Activated CD4-positive, alpha-beta T cell treated with anti-CD3 and anti-CD28 coated beads, Interleukin-2, amount 10 ng/mL, durations not matched to agents 24 days and 14 days (primary cell): ENCODE data around the gene DISC1. TPM values are rescaled to one million over a fixed set of nuclear protein-coding genes. Genes with fewer than 3 reads are reported as not detected.
"Not testable (repeated sequence)": the region's sequence is repeated elsewhere in the genome, so short reads cannot be mapped to it uniquely, and the experiment has no call there.

Experiments used
- DNase-seq: peaks from one replicate; pipeline ENCODE4 v3.0.0; 2022
- H3K27ac Mint-ChIP-seq: one replicate; pipeline ENCODE4 v1.8.0; 2022; ENCODE audit warnings: mild to moderate bottlenecking, mixed read lengths
- H3K27me3 Mint-ChIP-seq: one replicate; pipeline ENCODE4 v1.8.0; 2022; ENCODE audit warnings: mixed read lengths
- H3K36me3 Mint-ChIP-seq: one replicate; pipeline ENCODE4 v1.8.0; 2022; ENCODE audit warnings: low read depth, mild to moderate bottlenecking, mixed read lengths
- H3K4me1 Mint-ChIP-seq: one replicate; pipeline ENCODE4 v1.8.0; 2021; ENCODE audit warnings: mixed read lengths
- H3K4me3 Mint-ChIP-seq: one replicate; pipeline ENCODE4 v1.8.0; 2022; ENCODE audit warnings: mild to moderate bottlenecking, moderate library complexity, mixed read lengths
- H3K9me3 Mint-ChIP-seq: one replicate; pipeline ENCODE4 v1.8.0; 2021; ENCODE audit warnings: mixed read lengths
- intact Hi-C: fragments of 100-400 bp; cut with micrococcal nuclease; formaldehyde crosslinking; loops from one replicate; pipeline ENCODE4 v1.15.1; 2023
- total RNA-seq: library from RNA; stranded (reverse); gene quantifications from 2 replicates; pipeline ENCODE4 v1.2.3, GENCODE V29; 2022

The DISC1 gene
- total RNA-seq, 1 donor from 2014 or later = 3.1 TPM

DNA sequence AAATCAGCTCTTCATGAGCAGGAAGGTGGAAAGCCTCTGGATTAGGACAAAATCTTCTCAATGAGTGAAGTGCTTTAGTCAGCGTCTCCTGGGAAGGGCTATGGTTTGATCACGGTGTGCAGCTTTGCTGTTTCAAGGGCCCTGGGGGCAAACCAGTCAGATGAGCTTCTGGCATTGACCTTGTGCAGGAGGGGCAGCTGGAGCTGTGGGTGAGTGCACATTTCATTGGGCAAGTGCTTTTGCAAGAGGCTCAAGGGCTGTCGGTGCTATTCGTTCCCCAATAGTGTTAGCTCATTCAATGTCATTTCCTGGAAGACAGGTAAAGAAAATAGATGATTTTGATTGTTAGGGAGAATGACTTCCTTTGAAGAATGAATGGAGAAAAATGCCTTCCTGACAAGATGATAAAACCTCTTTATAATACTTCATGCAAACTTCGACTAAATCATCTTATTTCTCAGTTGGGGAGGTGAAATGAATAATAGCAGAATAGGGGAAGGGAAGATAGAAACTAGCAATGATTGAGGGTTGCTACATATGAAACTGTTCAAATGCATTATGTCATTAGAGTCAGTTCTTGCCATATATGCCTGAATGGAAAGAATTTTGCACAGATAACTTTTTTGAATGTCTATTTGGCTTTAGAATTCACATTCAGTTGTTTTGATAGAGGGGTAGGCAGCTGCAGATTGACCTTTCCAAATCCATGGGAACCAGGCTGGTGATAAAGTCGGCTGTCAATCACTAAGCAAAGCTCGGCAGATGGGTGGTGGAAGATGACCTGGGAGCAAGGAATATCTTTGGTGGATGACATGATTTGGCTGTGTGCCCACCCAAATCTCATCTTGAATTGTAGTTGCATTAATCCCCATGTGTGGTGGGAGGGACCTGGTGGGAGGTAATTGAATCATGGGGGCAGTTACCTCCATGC is 12.9 kb upstream of the DISC1 start:
- intact Hi-C loops = loop anchor here (2.0 kb wide), 1 partner anchor 13 kb away; the partner anchor contains the start of gene DISC1
- DNase-seq = peak; percentile 69
- peak overlapping the region; percentile 79 for H3K4me3 Mint-ChIP-seq
- peaks cover 17% of the 10 kb centered on the region for H3K36me3 Mint-ChIP-seq
- peaks cover 14% of the 10 kb centered on the region for H3K27me3 Mint-ChIP-seq
- H3K9me3 Mint-ChIP-seq = peaks cover 31% of the 10 kb centered on the region
- peak overlapping the region; percentile 86 for H3K27ac Mint-ChIP-seq
- H3K4me1 Mint-ChIP-seq = peaks cover 45% of the 10 kb centered on the region

DNA sequence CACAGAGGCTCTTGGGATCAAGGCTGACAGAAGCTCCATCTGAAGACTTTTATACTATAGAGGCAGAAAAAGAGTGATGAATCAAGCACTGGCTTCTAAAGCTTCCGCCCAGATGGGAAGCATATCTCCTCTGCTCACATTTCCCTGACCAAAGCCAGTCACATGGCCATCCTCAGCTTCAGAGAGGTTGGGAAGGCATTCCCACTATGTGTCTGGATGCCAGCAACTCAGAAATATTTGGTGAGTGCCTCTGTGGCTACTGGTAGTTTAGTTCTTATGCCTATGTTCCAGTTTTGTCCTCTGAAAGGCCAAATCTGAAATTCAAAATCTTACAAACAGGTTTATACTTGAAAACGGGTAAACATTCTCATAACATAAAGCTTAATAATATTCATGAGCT is 9.9 kb upstream of the DISC1 start:
- peaks cover 31% of the 10 kb centered on the region for H3K9me3 Mint-ChIP-seq
- H3K27me3 Mint-ChIP-seq = peaks cover 30% of the 10 kb centered on the region
- H3K4me1 Mint-ChIP-seq = peaks cover 35% of the 10 kb centered on the region
- no peak for DNase-seq
- H3K4me3 Mint-ChIP-seq = no peak overlapping the region
- intact Hi-C loops = no loop called here
- no peak overlapping the region for H3K27ac Mint-ChIP-seq
- peaks cover 16% of the 10 kb centered on the region for H3K36me3 Mint-ChIP-seq

GRCh38 chr1:231618609-231619256 is 7.9 kb upstream of the DISC1 start:
- Mint-ChIP-seq H3K9me3 (peaks cover 42% of the 10 kb centered on the region), H3K36me3 (peaks cover 12% of the 10 kb centered on the region), H3K27me3 (peaks cover 47% of the 10 kb centered on the region), H3K27ac (no peak overlapping the region), H3K4me3 (no peak overlapping the region), H3K4me1 (peaks cover 14% of the 10 kb centered on the region)
- no peak for DNase-seq
- intact Hi-C loops = no loop called here

- H3K36me3 Mint-ChIP-seq = peaks cover 6% of the 10 kb centered on the region
- peaks cover 38% of the 10 kb centered on the region for H3K9me3 Mint-ChIP-seq
- peaks cover 9% of the 10 kb centered on the region for H3K4me1 Mint-ChIP-seq
- intact Hi-C loops = no loop called here
- no peak overlapping the region for H3K27ac Mint-ChIP-seq
- no peak overlapping the region for H3K4me3 Mint-ChIP-seq
- H3K27me3 Mint-ChIP-seq = peaks cover 49% of the 10 kb centered on the region
- no peak for DNase-seq
Observed at GRCh38 chr1:231619257-231619634, 7.3 kb upstream of the DISC1 start.

DNA sequence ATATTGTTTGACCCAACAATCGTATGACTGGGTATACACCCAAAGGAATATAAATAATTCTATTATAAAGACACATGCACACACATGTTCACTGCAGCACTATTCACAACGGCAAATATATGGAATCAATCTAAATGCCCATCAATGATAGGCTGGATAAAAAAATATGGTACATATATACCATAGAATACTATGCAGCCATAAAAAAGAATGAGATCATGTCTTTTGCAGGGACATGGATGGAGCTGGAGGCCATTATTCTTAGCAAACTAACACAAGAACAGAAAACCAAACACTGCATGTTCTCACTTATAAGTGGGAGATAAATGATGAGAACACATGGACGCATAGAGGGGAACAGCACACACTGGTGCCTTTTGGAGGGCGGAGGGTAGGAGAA is 1.5 kb upstream of the DISC1 start:
- DNase-seq, H3K27ac Mint-ChIP-seq, H3K4me3 Mint-ChIP-seq, H3K36me3 Mint-ChIP-seq: not testable (repeated sequence)
- Mint-ChIP-seq H3K4me1 (peaks cover 30% of the 10 kb centered on the region), H3K27me3 (peaks cover 43% of the 10 kb centered on the region), H3K9me3 (peaks cover 15% of the 10 kb centered on the region)
- intact Hi-C loops = loop anchor here (5.0 kb wide), 1 partner anchor 353 kb away; no protein-coding TSS in a partner anchor

DNA sequence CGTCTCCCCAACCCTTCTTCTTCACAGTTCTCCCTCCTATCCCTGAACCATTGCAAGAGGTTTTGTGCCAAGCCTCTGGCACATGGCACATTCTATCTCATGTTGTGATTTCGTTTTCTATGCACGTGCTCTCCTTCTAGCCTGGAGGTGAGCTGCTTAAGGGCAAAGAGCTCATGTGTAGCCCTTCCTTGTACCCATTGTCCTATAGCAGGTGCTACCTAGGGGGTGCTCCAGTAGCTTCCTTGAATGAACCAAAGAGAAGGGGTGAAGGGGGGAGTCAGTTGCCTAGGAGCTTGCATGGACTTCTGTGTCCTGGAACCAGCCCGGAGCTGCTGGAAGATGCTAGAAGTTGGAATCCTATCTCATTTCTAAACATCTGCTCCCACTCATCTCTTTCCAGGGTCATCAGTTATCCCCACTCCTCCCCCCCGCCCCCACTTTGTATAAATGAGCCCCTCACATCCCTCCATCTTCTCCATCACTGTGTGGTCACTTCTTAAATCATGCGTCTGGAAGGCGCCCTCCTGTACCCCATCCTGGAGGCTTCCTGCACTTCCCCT is 535 bp upstream of the DISC1 start:
- intact Hi-C loops = loop anchor here (2.0 to 5.0 kb wide), 3 partner anchors 13 to 354 kb away; partner anchors contain the start of gene TSNAX
- DNase-seq = peak; percentile 67
- H3K27me3 Mint-ChIP-seq = peaks cover 35% of the 10 kb centered on the region
- H3K36me3 Mint-ChIP-seq = peaks cover 2% of the 10 kb centered on the region
- H3K4me3 Mint-ChIP-seq = peak overlapping the region; percentile 86
- peaks cover 30% of the 10 kb centered on the region for H3K4me1 Mint-ChIP-seq
- H3K27ac Mint-ChIP-seq = peak overlapping the region; percentile 80
- H3K9me3 Mint-ChIP-seq = peaks cover 15% of the 10 kb centered on the region

- intact Hi-C loops = loop anchor here (2.0 to 5.0 kb wide), 3 partner anchors 14 to 355 kb away; partner anchors contain the start of gene TSNAX
- Mint-ChIP-seq H3K27me3 (peaks cover 28% of the 10 kb centered on the region), H3K27ac (peak overlapping the region; percentile 82), H3K4me1 (peaks cover 30% of the 10 kb centered on the region), H3K36me3 (peaks cover 2% of the 10 kb centered on the region), H3K9me3 (peaks cover 15% of the 10 kb centered on the region), H3K4me3 (peak overlapping the region; percentile 86)
- peak; percentile 85 for DNase-seq
Observed at GRCh38 chr1:231626951-231627614, 493 bp downstream of the DISC1 start.

GRCh38 chr1:231628207-231628876 is 1.8 kb downstream of the DISC1 start:
- Mint-ChIP-seq H3K27me3 (peaks cover 15% of the 10 kb centered on the region), H3K4me3 (peak overlapping the region; percentile 86), H3K36me3 (peaks cover 2% of the 10 kb centered on the region), H3K9me3 (peaks cover 5% of the 10 kb centered on the region), H3K4me1 (peaks cover 30% of the 10 kb centered on the region), H3K27ac (peak overlapping the region; percentile 82)
- intact Hi-C loops = loop anchor here (5.0 kb wide), 1 partner anchor 356 kb away; no protein-coding TSS in a partner anchor
- peak; percentile 68 for DNase-seq

GRCh38 chr1:231629132-231629531 is 2.5 kb downstream of the DISC1 start:
- H3K9me3 Mint-ChIP-seq = no peaks in the 10 kb centered on the region
- intact Hi-C loops = loop anchor here (5.0 kb wide), 1 partner anchor 357 kb away; no protein-coding TSS in a partner anchor
- peak overlapping the region; percentile 58 for H3K27ac Mint-ChIP-seq
- peaks cover 2% of the 10 kb centered on the region for H3K36me3 Mint-ChIP-seq
- peaks cover 30% of the 10 kb centered on the region for H3K4me1 Mint-ChIP-seq
- H3K27me3 Mint-ChIP-seq = peaks cover 10% of the 10 kb centered on the region
- DNase-seq = peak; percentile 77
- peak overlapping the region; percentile 52 for H3K4me3 Mint-ChIP-seq

DNA sequence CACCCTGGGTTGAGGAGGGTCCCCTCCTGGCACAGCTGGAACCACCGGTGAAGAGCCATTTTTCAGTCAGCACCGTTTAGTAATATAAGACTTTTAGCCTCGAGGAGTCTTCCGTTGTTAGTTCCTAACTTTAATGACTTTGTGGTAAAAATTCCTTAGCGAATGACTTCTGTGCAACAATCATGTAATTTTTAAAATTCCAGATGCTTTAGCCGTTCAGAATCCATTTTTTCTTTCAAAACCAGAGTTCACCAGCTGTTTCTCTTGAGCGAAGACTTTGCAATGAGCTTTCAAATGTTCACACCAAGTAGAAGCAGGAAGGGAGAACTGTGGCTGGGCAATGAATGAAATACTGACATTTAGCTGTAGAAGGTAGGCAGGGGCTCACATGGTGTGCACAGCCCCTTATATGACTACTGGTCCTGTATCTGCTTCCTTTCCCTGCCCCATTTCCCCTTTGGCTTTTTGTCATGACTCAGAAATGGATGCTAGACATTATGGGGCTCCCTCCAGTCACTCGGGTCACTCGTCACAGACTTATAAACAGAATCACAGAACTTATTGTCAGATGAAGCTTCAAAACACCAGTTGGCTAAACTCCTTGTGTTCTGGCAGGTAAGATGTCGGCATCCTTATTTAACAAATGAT is 4.1 kb downstream of the DISC1 start:
- Mint-ChIP-seq H3K36me3 (peaks cover 2% of the 10 kb centered on the region), H3K27me3 (peaks cover 2% of the 10 kb centered on the region), H3K4me1 (peaks cover 26% of the 10 kb centered on the region), H3K4me3 (no peak overlapping the region), H3K9me3 (no peaks in the 10 kb centered on the region), H3K27ac (no peak overlapping the region)
- no peak for DNase-seq
- intact Hi-C loops = no loop called here

DNA sequence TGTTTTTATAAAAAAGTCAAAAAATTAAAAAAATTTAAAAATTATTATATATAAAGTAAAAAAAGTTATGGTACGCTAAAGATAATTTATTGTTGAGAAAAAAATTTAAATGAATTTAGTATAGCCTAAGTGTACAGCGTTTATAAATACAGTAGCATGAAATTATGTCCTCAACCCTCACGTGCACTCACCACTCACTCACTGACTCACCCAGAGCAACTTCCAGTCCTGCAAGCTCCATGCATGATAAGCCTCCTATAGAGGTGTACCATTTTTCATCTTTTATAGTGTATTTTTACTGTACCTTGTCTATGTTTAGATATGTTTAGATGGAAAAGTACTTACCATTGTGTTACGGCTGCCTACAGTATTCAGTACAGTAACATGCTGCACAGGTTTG is 5.1 kb downstream of the DISC1 start:
- H3K4me1 Mint-ChIP-seq = peaks cover 18% of the 10 kb centered on the region
- peaks cover 4% of the 10 kb centered on the region for H3K36me3 Mint-ChIP-seq
- no peak overlapping the region for H3K27ac Mint-ChIP-seq
- intact Hi-C loops = no loop called here
- DNase-seq = no peak
- no peaks in the 10 kb centered on the region for H3K9me3 Mint-ChIP-seq
- no peak overlapping the region for H3K4me3 Mint-ChIP-seq
- no peaks in the 10 kb centered on the region for H3K27me3 Mint-ChIP-seq

GRCh38 chr1:231632119-231632518 is 5.5 kb downstream of the DISC1 start:
- H3K36me3 Mint-ChIP-seq = peaks cover 4% of the 10 kb centered on the region
- no peak overlapping the region for H3K4me3 Mint-ChIP-seq
- H3K9me3 Mint-ChIP-seq = no peaks in the 10 kb centered on the region
- no peaks in the 10 kb centered on the region for H3K27me3 Mint-ChIP-seq
- peaks cover 18% of the 10 kb centered on the region for H3K4me1 Mint-ChIP-seq
- no peak overlapping the region for H3K27ac Mint-ChIP-seq
- no peak for DNase-seq
- intact Hi-C loops = no loop called here
